ENCODE measurements around the gene SLMAP. TPM values are rescaled to one million over a fixed set of nuclear protein-coding genes. Genes with fewer than 3 reads are reported as not detected.
A peak's percentile ranks its signal among the peaks of the same experiment; 100 is the strongest.

SLMAP gene
- total RNA-seq, 1 donor from 2014 or later, result 50.3 TPM

DNA sequence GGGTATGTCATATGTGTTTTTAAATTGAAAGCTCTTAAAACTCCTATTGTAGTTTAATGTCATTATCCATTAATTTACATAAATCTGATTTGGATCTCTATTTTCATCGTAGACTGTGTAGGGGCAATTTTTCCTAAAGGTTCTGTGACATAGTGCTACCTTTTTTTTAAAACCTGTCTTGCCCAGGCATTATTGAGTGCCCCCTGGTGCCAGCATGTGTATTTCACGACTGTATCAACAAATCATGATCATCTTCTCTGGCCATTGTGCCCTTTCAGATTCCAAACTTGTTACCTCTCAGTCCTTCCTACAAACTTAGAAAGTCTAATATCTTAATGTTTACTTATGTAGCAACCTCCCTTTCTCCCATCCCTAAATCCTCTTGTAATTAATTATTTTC, 154.9 kb downstream of the SLMAP start:
- FAIRE-seq, result no peak
- TF ChIP-seq, protein P1, sequence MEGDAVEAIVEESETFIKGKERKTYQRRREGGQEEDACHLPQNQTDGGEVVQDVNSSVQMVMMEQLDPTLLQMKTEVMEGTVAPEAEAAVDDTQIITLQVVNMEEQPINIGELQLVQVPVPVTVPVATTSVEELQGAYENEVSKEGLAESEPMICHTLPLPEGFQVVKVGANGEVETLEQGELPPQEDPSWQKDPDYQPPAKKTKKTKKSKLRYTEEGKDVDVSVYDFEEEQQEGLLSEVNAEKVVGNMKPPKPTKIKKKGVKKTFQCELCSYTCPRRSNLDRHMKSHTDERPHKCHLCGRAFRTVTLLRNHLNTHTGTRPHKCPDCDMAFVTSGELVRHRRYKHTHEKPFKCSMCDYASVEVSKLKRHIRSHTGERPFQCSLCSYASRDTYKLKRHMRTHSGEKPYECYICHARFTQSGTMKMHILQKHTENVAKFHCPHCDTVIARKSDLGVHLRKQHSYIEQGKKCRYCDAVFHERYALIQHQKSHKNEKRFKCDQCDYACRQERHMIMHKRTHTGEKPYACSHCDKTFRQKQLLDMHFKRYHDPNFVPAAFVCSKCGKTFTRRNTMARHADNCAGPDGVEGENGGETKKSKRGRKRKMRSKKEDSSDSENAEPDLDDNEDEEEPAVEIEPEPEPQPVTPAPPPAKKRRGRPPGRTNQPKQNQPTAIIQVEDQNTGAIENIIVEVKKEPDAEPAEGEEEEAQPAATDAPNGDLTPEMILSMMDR (IDR thresholded peaks at IDR 0.05; ENCODE audit: insufficient read depth, low read length, severe bottlenecking), result peak; percentile 22
- Histone ChIP-seq H3K27me3 (ENCODE audit: control insufficient read depth, insufficient read depth, low read length) (no peaks in the 10 kb centered on the region), H3K36me3 (ENCODE audit: control insufficient read depth, insufficient read depth, low read length) (peaks cover 7% of the 10 kb centered on the region), H3K4me3 (ENCODE audit: low read depth, low read length) (no peak overlapping the region)
- DNase-seq (ENCODE audit: low read depth), result peak; percentile 29

DNA sequence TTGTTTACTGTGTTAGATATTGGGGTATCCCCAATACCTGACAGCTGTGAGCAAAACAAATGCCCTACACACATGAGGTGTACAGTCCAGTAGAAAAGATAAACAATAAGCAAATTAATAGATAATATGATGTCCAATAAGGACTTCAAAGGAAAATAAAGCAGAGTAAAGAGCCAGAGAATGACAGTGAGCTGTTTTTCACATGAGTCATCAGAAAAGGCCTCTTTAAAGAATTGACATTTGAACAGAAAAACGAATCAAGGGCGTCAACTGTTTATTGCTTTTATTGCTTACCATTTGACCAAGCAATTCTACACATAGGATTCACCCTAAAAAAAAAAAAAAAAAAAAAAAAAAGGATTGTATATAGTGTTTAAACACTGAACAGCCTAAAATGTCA, 155.5 kb downstream of the SLMAP start:
- Histone ChIP-seq H3K4me3 (ENCODE audit: low read depth, low read length) (no peak overlapping the region), H3K27me3 (ENCODE audit: control insufficient read depth, insufficient read depth, low read length) (no peaks in the 10 kb centered on the region), H3K36me3 (ENCODE audit: control insufficient read depth, insufficient read depth, low read length) (peaks cover 7% of the 10 kb centered on the region)
- DNase-seq (ENCODE audit: low read depth), result no peak
- FAIRE-seq, result no peak
- TF ChIP-seq, protein P1 (IDR thresholded peaks at IDR 0.05; ENCODE audit: insufficient read depth, low read length, severe bottlenecking), result no peak

DNA sequence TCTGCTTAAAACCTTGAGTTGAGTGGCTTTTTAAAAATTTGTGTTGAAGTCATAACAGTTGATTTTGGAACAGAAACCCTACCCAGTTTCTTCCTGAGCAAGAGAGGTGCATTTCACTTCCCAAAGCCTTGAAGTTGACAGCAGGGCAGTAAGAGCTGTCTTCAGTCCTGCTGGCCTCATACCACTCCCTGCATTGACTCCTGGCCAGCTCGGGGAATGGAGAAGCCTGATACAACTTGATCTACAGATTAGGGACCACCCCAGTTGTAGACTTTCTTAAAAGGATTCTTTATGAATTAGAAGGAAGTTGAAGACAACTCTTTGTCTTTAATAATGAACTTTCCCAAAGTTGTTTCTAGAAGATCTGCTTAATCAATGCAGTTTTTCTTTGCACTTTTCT, 161.5 kb downstream of the SLMAP start:
- Histone ChIP-seq H3K4me3 (ENCODE audit: low read depth, low read length) (no peak overlapping the region), H3K27me3 (ENCODE audit: control insufficient read depth, insufficient read depth, low read length) (no peaks in the 10 kb centered on the region), H3K36me3 (ENCODE audit: control insufficient read depth, insufficient read depth, low read length) (peaks cover 5% of the 10 kb centered on the region)
- TF ChIP-seq, protein P1 (IDR thresholded peaks at IDR 0.05; ENCODE audit: insufficient read depth, low read length, severe bottlenecking), result no peak
- no peak for FAIRE-seq
- DNase-seq (ENCODE audit: low read depth), result no peak

DNA sequence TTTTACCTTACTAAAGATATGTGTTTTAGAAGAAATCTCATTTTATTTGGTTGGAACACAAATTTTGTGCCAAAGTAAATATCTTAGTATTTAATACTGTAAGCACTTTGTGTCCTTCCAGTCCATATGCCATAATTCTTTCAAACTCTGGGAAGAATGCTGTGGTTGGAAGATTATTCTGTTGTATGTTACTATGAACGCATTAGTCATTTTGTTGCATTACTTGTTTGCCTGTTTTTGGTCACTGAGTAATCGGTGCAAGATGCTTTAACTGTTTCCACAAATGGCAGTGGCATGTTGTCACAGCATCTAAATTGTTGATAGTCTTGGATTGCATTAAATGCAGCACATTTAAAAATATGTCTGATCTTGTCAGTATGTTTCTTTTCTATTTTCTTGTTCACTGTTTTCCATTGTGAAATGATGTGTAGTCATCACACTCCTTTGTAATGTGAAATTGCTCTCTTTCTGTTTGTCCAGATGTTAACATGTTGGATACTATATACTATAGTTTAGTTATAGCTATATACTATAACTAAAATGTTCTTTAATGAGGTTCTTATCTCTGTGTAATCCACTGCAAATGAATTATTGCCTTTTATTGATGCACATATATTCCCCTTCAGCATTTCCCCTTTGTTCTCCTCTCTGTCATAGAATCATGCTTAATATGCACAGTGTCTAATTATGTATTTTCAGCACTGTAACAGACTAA, 162.2 kb downstream of the SLMAP start:
- H3K27me3 ChIP-seq (ENCODE audit: control insufficient read depth, insufficient read depth, low read length), result no peaks in the 10 kb centered on the region
- peaks cover 5% of the 10 kb centered on the region for H3K36me3 ChIP-seq (ENCODE audit: control insufficient read depth, insufficient read depth, low read length)
- H3K4me3 ChIP-seq (ENCODE audit: low read depth, low read length), result no peak overlapping the region
- DNase-seq (ENCODE audit: low read depth) (peak; percentile 81), FAIRE-seq (no peak)
- TF ChIP-seq, protein P1 (IDR thresholded peaks at IDR 0.05; ENCODE audit: insufficient read depth, low read length, severe bottlenecking), result no peak

DNA sequence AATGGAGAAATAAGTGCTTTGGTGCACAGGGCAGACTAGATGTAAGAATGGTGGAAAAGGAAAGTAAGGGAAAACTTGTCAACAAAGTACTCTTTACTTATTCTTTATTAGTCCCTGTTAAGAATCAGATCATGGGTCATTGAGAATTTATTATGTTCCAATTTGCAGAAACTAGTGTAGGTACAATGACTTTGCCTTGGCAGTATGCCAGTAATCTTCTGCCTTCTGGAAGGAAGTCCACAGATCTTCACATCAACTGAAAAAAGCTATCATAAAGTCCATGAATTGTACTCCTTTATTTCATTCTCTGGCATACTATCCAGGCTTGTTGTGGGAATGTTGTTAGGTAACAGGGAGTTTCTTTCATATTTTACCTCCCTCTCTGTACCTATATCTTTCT, 163.9 kb downstream of the SLMAP start:
- Histone ChIP-seq H3K4me3 (ENCODE audit: low read depth, low read length) (no peak overlapping the region), H3K36me3 (ENCODE audit: control insufficient read depth, insufficient read depth, low read length) (peaks cover 6% of the 10 kb centered on the region), H3K27me3 (ENCODE audit: control insufficient read depth, insufficient read depth, low read length) (no peaks in the 10 kb centered on the region)
- no peak for DNase-seq (ENCODE audit: low read depth)
- FAIRE-seq, result no peak
- TF ChIP-seq, protein P1 (IDR thresholded peaks at IDR 0.05; ENCODE audit: insufficient read depth, low read length, severe bottlenecking), result no peak

DNA sequence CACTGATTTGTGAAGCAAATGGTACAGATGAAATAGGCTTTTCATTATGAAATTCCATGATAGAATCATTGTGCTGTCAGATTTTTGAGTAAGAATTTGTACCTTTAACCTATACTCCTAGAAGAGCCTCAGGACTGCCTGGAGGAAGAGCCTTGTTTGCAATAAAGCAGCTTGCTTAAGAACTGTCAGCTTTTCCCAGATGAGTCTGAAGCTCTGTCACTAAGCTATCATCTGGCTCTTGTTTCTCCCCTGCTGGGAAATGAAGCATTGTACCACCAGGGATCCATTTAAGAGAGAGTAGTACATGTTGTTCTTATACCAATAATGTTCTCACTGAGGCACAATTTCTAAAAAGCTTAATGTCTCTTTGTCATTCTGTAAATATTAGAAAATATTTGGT, 167.0 kb downstream of the SLMAP start:
- H3K36me3 ChIP-seq (ENCODE audit: control insufficient read depth, insufficient read depth, low read length), result peaks cover 9% of the 10 kb centered on the region
- H3K4me3 ChIP-seq (ENCODE audit: low read depth, low read length), result no peak overlapping the region
- H3K27me3 ChIP-seq (ENCODE audit: control insufficient read depth, insufficient read depth, low read length), result no peaks in the 10 kb centered on the region
- no peak for FAIRE-seq
- TF ChIP-seq, protein P1 (IDR thresholded peaks at IDR 0.05; ENCODE audit: insufficient read depth, low read length, severe bottlenecking), result no peak
- DNase-seq (ENCODE audit: low read depth), result no peak
